ENCODE results near the gene CLCNKA.
"Not testable (repeated sequence)": the region's sequence is repeated elsewhere in the genome, so short reads cannot be mapped to it uniquely, and the experiment has no call there.

The CLCNKA gene

DNA sequence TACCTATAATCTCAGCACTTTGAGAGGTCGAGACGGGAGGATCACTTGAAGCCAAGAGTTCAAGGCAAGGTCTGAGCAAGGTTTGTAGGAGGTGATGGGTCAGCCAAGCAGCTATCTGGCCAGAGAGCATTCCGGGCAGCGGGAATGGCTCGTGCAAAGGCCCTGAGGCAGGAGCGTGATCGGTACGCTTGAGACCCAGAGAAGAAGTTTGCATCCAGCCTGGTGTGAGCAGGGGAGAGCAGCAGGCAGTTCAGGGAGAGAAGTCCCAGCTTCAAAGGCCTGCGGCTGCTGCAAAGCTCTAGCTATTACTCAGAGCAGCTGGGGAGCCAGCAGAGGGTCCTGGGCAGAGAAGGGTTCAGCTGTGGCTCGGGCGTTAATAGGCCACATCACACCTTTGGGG is 22.9 kb upstream of the CLCNKA start:
- no peak for DNase-seq

DNA sequence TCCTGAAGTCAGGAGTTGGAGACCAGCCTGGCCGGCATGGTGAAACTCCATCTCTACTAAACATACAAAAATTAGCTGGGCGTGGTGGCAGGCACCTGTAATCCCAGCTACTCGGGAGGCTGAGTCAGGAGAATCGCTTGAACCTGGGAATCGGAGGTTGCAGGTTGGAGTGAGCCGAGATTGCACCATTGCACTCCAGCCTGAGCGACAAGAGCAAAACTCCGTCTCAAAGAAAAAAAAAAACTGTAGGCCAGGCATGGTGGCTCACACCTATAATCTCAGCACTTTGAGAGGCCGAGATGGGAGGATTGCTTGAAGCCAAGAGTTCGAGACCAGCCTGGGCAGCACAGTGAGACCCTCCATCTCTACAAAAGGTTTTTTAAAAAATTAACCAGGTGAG is 20.6 kb upstream of the CLCNKA start:
- not testable (repeated sequence) for DNase-seq

DNA sequence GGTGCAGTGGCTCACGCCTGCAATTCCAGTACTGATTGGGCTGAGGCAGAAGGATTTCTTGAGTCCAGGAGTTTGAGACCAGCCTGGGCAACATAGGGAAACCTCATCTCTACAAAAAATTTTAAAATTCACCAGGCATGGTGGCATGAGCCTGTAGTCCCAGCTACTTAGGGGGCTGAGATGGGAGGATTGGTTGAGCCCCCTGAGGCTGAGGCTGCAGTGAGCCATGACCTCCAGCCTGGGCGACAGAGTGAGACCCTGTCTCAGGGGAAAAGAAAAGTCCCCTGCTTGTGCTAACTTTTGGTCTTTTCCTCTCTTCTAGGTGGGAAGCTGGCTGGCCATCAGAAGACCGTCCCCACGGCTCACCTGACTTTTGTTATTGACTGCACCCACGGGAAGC is 16.2 kb upstream of the CLCNKA start:
- no peak for DNase-seq

DNA sequence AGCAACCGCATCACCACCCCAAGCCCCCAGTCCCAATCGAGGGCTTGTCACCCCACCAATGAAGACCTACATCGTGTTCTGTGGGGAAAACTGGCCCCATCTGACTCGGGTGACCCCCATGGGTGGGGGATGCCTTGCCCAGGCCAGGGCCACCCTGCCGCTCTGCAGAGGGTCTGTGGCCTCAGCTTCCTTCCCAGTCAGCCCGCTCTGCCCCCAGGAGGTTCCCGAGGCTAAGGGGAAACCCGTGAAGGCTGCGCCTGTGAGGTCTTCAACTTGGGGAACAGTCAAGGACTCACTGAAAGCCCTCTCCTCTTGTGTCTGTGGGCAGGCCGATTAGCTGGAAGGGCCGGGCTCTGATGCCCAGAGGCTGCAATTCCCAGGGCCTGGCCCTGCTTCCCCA is 15.8 kb upstream of the CLCNKA start:
- DNase-seq = no peak

DNA sequence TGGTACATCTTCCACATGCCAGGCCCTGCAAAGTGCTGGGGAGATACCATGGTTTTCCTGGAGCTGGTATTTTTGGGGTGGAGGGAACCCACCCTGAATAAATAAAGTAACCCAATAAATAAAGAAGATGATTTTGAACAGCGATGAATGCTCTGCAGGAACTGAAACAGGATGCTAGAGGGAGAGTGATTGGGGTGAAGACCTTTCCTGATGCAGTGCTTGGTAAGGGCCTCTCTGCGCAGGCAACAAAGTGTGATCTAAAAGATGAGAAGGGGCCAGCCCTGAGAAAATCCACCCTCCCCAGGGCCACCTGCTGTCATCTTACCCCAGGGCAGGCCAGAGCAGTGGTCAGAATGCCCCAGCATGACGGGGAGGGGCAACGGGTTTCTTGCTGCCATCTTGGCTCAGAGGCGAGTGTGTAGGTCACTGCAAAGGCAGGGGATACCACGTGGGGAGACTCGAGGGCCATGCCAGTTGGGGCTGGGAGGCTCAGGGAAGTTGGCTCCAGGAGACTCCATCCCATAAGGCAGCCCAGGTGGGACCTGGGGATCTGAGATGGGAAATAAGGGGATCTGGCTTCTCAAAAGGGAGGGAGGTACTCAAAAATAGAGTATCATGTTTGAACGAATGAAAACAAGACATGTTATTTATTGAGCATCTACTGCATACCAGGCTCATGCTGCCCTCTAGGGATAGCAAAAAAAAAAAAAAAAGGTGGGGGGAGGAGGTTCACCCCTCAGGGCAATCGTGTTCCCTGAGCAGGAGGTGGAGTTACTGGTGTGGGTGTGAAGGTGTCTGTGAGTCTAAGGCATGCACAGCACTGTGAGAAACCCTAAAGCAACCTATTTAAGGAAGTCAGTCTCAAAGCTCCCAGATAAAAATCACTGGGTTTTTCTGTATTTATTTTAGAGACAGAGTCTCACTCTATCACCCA is 15.0 kb upstream of the CLCNKA start:
- no peak for DNase-seq

- no peak for DNase-seq
Observed at GRCh38 chr1:16007671-16008341, 14.0 kb upstream of the CLCNKA start.

GRCh38 chr1:16009030-16009460 is 12.8 kb upstream of the CLCNKA start:
- peak; percentile 32 for DNase-seq

DNA sequence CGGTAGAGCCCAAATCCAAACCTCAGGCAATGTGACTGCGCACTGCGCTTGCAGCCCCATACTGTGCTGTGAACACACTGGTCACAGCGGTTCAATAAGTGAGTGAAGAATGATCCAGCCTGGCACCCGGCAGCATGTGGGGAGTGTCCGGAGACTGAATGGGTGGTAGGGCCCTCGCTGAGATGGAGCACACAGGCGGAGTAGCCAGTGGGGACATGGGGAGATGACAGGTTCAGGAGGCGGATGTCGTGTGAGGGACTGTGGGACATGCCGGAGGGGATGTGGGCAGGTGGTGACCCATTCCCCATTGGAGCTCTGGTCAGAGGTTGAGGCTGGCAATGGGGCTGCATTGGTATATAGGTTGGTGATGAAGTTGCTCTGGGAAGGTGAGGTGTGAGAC is 12.2 kb upstream of the CLCNKA start:
- DNase-seq = no peak

- DNase-seq = no peak
Observed at GRCh38 chr1:16010837-16011236, 11.0 kb upstream of the CLCNKA start.

GRCh38 chr1:16011936-16012589 is 9.8 kb upstream of the CLCNKA start:
- no peak for DNase-seq

DNA sequence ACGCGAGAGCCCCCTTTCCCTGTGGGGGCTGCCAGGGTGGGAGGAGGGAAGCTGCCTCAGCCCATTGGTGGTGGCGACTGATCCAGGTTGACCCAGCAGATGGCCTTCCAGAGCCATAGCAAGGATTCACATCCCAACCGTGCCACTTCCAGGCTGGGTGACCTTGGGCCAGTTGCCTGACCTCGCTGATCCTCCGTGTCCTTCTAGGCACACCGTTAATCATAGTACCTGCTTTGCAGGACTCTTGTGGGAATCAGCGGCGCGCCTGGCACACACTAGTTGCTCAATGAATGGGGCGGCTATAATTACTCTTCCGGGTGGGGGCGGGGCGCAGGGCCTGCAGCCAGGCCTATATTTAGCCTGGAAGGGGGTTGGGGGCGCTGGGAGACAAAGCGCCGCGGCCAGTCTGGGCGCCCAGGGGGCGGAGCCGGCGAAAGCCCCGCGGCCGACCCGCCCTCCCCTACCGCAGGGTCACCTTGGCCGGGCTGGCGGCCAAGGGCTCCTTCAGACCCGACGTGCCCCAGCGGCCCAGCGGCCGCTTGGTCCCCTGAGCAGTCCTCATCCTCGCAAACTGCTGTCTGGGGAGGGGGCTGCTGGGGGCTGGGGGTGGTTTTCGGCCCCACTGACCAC is 9.1 kb upstream of the CLCNKA start:
- DNase-seq = peak; percentile 72

DNA sequence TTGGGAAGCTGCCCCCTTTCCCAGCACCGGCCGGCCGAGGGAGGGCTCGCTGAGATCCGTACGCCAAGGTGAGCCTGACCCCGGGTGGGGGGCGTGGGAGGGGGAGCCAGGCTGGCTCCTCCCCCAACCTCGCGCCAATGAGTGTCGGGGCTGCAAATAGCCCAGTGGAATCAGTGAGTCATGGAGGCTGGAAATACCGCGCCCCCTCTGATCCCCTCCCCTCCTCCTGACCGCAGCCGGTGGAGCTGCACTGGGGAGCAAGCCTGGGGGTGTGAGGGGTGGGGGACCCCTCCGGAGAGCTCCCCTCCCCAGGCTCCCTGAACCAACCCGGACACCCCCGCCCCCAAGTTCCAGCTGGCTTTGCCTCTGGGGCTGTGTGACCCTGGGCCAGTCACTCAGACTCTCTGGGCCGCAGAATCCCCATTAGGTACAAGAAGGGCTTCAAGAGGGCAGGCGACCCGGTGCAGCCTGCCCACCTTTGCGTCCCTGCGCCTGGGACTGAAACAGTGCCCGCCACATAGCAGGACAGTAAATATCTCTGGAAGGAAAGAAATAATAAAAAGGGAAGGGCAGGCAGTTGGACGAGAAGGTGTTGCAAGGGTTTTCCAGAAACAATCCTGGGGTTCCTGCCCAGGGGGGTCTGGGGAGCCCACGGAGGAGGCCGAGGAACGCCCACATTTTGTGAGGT is 8.5 kb upstream of the CLCNKA start:
- no peak for DNase-seq

GRCh38 chr1:16013908-16014258 is 8.0 kb upstream of the CLCNKA start:
- no peak for DNase-seq

- DNase-seq = no peak
Observed at GRCh38 chr1:16014509-16015482, 7.0 kb upstream of the CLCNKA start.

GRCh38 chr1:16015491-16015890 is 6.3 kb upstream of the CLCNKA start:
- DNase-seq = no peak

DNA sequence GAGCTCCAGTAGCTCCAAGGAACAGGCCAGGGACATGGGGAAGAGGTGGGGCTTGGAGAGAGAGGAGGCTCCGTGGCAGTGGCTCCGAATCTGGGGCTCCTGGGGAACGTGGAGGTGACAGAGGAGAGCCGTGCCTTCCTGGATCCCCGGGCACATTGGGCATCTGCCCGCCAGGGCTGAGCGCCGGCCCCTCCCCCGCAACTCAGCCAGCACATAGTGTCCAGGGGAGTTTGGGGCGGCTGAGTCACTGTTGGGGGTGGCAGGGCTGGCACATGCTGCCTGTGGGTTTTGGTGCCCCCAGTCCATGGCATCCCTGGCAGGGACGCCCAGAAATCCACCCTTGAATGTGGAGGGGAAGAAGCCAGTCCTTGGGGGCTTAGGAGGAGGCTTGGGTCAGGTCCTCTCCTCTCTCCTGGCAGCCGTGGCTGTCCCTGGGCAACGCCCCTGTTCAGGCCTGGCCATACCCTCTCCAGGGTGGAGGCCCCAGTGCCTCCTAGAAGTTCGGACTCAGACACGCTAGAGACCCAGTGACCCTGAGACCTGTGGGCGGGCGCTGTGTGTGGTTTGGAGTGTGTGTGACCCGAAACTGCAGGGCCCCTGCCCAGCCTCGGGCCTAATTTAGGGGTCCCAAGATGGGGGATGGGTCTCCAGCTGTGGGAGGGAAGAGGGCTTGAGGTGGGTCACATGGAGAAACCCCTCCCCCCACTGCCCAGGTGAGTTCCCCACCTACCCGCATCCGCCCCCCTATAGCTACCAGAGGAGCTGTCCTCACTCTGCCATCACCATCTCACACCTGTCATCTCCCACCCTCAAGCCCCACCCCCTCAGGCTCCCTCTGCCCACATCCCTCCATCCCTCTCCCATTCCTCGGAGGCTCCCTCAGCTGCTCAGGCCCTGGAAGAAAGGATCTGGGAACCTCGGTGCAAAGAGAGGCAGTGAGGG is 5.6 kb upstream of the CLCNKA start:
- DNase-seq = no peak

DNA sequence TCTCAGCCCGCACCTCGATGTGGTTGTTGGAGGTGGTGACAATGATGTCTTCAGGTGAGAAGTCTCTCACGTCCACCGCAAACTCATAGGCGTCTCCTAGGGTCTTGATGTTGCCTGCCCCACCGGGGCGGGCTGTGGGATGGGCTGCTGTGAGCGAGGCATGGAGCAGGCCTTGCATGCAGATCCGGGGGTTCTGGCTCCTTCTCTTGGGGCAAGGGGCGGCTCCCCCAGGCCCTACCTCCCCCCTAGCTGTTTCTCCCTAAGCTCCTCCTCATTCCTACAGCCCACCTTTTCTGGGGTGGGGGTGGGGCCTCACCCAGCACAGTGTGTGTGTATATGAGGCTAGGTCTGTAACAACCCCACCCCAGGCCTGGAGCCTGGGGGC is 4.8 kb upstream of the CLCNKA start:
- DNase-seq = no peak

- DNase-seq = no peak
Observed at GRCh38 chr1:16017461-16018303, 4.2 kb upstream of the CLCNKA start, which contains the start of gene HSPB7. HSPB7 (minus strand) TSS chr1:16018043; CDS start chr1:16017963, 80 bp downstream.

GRCh38 chr1:16018308-16018707 is 3.5 kb upstream of the CLCNKA start:
- no peak for DNase-seq

Measured in NCI-H2029 (cell line).